AG08395 (cell line): ENCODE results near the gene NCBP2L.

Source experiments
- DNase-seq: peaks from one replicate; pipeline ENCODE4 v3.0.0; 2012; ENCODE audit warnings: mixed read lengths, low spot score

Gene NCBP2L

DNA sequence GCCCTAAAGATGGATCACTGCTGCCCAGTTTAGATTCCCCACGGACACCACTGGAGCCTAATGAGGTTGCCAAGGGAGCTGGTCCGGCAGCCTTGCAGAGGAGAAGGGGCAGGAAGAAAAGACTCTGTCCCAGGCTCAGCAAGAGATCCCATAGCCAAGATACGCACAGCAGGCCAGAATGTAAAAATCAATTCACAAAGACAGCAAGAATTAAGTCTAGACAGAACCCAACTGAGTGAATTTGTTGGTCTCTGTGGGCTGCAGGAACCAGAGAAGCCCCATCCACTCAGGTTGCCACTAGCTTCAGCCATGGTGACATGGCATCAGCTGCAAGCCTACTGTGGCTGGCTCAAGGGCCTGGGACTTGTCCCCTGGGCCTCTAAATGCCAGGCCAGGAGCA is 24.8 kb upstream of the NCBP2L start:
- no peak for DNase-seq

- no peak for DNase-seq
Measured at GRCh38 chrX:107753187-107753586, 24.3 kb upstream of the NCBP2L start.

GRCh38 chrX:107755721-107756120 is 21.8 kb upstream of the NCBP2L start:
- DNase-seq: no peak

GRCh38 chrX:107758231-107758766 is 19.2 kb upstream of the NCBP2L start:
- DNase-seq: no peak

DNA sequence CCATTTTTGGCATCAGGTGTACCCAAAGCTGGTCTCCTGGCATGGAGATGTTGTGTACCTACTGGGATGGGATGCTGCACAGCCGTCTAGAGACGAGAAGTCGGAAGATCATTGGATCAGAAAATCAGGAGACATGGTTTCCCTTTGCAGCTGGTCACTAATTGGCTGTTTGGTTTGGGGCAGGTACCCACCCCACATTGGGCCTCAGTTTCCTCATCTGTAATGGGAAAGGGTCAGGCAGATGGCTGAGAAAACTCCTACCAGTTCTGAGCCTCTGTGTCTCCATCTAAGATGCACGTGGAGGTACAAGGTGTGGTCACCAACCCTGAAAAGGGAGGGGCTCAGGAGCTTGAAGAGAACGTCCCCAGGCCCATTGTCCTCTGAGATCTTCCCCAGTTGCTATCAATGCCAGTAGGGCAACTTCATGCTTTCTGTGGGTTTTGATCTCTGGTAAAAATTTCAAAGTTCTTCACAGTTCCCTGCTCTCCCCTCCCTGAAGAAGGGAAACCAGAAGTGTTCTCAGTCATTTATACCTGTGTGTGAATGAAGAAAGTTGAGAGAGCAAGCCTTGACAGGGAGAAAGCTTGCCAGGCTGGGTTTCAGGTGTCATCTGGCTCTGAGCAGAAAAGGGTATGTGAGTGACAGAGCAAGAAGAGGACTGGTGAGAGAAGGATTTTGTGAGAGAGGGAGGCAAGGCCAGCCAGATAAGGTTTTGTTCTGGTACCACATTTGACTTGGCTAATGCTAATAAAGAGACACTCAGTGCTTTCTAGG is 17.0 kb upstream of the NCBP2L start:
- no peak for DNase-seq

GRCh38 chrX:107763647-107764046 is 13.9 kb upstream of the NCBP2L start:
- DNase-seq: no peak

GRCh38 chrX:107764845-107765608 is 12.5 kb upstream of the NCBP2L start:
- DNase-seq: no peak

- peak; percentile 59 for DNase-seq
Measured at GRCh38 chrX:107766470-107767150, 10.9 kb upstream of the NCBP2L start.

- no peak for DNase-seq
Measured at GRCh38 chrX:107768051-107768450, 9.5 kb upstream of the NCBP2L start.

DNA sequence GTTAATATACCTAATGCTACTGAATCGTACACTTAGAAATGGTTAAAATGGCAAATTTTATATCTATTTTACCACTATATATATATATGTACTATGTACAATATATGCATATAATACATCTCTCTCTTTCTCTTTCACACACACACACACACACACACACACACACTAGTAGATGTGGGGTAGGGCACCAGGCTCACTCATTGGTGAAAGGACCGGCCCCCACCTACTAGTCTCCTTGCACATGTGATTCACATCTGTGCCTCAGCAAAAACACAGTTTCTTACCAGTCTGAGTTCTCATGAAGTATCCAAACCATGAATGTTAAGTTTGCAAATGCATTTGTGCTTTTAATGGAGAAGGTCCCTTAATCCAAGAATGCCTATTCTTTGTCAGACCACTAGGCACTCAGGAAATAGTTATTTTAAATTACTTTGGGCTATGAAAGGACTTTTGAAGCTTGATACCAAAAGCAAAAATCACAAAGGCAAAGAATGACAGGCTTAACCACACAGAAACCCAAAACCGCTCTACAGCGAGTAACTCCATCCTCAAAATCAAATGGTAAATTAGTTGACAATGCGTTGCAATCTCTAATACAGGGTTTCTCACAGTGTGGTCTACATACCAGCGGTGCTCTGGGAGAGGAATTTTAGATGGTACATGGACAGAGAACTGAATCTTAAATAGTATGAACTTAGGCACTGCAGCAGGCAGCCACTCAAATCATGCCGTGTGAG is 7.8 kb upstream of the NCBP2L start:
- DNase-seq: no peak

- no peak for DNase-seq
Measured at GRCh38 chrX:107773206-107773605, 4.3 kb upstream of the NCBP2L start.

DNA sequence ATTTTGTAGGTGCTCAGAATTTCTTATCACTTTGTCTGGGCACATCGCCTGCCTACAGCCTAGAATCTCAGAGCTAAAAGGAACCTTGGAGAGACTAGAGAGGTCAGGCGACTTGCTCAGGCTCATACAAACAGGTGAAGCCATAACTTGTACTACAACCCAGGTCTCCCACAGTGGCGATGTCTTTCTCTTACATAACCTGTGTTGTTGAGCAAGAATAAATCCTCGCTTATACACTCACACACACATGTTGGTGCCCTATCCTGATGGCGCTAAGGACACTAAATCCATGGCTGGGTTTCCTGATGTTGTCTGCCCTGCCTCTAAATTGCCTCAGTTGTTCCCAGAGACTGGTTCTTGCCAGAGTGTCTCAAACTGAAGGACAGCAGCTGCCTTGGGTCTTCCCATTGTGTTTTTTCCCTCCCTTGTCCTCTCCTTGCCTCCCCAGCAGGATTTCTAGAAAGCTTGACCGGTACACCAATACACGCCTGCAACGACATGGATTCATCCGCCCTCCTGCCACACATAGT is 3.6 kb upstream of the NCBP2L start:
- DNase-seq: no peak

DNA sequence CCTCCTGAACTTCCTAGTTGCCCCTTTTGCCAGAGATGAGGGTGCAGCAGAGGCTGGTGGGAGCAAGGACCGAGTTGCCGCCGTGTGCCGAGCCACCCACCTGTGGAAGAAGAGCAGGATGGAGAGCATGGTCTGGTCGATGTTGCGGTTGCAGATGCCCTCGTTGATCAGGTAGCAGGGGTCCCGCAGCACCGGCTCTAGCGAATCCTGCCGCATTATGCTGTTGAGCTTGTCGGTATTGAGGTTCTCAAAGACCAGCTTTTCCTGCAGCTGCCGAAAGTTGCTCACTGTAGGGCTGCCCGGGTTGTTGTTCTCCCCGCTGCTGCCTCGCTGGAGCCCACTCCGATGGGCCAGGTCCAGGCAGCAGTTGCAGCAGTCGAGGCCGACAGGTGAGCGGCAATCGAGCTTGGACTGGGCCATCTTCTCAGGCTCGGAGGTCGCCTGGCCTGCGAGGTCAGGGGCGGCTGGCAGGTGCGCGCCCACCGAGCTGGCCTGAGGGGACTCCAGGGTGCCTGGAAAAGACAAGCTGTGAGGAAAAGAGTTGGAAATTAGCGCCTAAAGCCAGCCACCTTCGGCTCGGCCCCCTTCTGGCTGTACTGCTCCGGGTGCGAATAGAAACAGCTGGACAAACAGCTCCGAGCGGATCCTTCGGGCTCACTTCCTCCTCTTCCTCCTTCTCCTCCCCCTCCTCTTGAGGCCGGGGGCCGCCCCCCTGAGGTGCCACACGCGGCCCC is 2.4 kb upstream of the NCBP2L start:
- no peak for DNase-seq

DNA sequence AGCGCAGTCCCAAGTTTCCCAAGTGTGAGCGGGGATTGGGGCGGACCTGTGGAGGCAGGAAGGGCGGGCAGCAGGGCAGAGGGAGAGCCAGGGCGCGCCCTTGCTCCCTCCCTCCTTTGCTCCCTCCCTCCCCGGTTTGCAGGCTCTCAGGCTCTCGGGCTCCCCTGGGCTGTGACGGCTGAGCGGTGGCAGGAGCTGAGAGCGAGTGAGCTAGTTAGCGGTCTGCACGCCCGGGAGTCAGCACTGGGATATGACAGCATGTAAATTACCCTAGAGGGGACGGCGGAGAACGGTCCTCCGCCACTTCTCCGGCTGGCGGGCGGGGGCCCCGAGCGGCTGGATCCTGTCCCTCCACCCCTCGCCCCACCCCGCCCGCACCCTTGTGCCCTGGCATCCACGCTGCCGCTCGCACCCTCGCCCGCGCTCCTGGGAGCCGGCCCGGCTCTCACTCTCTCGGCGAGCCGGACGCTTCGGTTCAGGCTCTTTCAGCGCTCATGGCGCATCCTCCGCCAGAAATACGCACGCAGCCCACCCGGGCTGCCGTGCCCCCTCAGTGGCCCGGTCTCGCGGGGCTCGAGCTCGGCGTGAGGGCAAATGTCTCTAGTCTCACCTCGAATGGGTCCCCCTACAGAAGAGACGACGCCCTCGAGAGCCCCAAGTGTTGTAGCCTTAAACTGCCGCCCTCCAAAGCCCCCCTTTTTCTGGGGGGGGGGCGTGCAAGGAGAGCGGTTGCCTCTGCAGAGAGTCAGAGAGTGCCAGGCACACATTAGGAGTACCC is 1.6 kb upstream of the NCBP2L start, which contains the start of gene TSC22D3:
TSS of gene TSC22D3 (minus strand) at position 54 of the 778 bp plus-strand sequence. CDS start 368 bp downstream, outside the sequence.
- DNase-seq: peak; percentile 64

GRCh38 chrX:107776649-107777535 is 641 bp upstream of the NCBP2L start:
- DNase-seq: peak; percentile 83

GRCh38 chrX:107780525-107780924 is 3.0 kb downstream of the NCBP2L start:
- DNase-seq: no peak

DNA sequence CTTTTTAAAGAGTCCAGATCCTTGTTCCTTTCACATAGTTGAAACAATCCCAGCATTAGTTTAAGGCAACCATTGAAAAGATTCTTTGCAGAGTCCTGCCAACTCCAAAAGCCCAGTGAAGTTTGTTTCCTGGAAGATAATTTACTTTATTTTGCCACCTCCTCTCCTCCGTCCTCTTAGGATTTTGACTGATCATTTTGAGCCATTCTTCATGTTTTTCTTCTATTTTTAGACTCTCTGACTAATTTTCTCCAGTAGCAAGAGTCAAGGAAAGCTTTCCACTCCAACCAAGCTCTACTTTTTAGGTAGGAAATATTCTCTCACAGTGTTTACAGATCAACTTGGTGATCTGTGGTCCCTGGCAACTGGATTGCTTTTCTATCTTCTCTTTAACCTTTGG is 10.3 kb downstream of the NCBP2L start:
- DNase-seq: no peak

- no peak for DNase-seq
Measured at GRCh38 chrX:107804427-107804826, 26.9 kb downstream of the NCBP2L start.

DNA sequence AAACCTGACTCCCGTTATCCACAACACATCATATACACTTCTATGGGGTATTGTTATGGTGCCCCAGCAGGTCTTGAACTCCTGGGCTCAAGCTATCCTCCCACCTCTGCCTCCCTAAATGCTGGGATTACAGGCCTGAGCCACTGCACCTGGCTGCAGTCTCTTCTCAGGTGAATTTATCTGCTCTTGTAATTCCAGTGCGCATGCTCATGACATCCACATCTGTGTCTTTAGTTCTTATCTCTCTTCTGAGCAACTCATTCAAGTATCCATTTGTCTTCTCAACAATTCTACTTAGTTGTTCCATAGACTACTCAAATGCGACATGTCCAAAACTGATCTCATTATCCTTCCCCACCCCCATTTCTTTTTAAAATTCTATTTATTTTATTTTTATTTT is 27.6 kb downstream of the NCBP2L start:
- no peak for DNase-seq
